ENCODE measurements around the gene CXCL5. TPM values are rescaled to one million over a fixed set of nuclear protein-coding genes. Genes with fewer than 3 reads are reported as not detected.
A peak's percentile ranks its signal among the peaks of the same experiment; 100 is the strongest.

CXCL5 gene
- total and polyA plus RNA-seq, 10 of the 15 experiments (the other 5 are each of a cell fraction or from before 2014, with no cell fraction given), result not detected

DNA sequence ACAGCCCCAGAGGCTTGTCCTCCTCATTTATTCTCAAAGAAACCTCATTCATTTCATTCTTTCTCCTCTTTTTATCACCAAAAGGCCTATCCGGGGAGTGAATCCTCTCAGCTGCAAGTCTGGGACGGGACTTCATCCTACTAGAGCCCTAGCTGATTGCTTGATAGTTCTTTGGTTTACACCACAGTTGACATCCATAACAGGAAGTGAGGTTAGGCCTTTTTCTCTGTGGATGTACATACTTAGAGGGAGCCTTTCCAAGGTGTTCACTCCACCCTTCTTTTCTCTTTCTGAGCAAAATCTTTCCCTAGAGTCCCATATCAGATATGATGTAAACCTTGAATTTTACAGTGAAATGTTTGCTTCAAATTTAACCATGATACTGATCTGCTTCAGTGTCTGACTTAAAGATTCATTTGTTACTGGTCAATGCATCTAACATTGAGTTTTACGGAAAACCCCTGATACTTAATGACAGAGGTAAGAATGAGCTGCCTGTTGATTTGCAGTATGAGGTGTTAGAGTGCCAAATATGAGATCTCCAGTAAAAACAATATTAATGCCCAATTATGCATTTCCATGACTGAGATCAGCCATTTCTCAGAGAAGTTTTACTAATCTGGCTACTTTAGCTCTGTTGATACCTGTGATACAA is 16.8 kb upstream of the CXCL5 start:
- Histone ChIP-seq H3K9ac (ENCODE audit: control insufficient read depth, insufficient read depth, low read length) (no peak overlapping the region), H2AFZ (ENCODE audit: control insufficient read depth, low read depth, low read length) (no peak overlapping the region), H3K36me3 (ENCODE audit: control insufficient read depth in 2 of 2, insufficient read depth in 2 of 2, low read length in 1 of 2) (no peaks in the 10 kb centered on the region), H3K27ac (ENCODE audit: control insufficient read depth, insufficient read depth) (no peak overlapping the region), H3K4me3 (no peak overlapping the region), H3K4me1 (ENCODE audit: control insufficient read depth, insufficient read depth, low read length) (no peaks in the 10 kb centered on the region), H3K79me2 (ENCODE audit: control insufficient read depth, insufficient read depth, low read length) (no peaks in the 10 kb centered on the region), H3K4me2 (ENCODE audit: control insufficient read depth, insufficient read depth) (no peak overlapping the region), H3K9me3 (replicated peaks; ENCODE audit: control insufficient read depth, insufficient read depth, low read length) (no peaks in the 10 kb centered on the region), H4K20me1 (ENCODE audit: control insufficient read depth, insufficient read depth) (no peaks in the 10 kb centered on the region), H3K27me3 (replicated peaks in 1 of 2; ENCODE audit: control insufficient read depth in 2 of 2, insufficient read depth in 2 of 2, low read length in 1 of 2) (no peaks in the 10 kb centered on the region)
- CTCF ChIA-PET, result interaction anchor here (1.0 kb wide), 1 partner anchor 41 kb away, joined by 3 read pairs; no protein-coding TSS in a partner anchor
- SMC1A ChIA-PET (ENCODE audit: uncharacterized antibody, unreplicated experiment), result interaction anchor here (0.9 to 2.4 kb wide), 3 partner anchors 8 to 85 kb away, joined by 3 to 10 read pairs (median 3); no protein-coding TSS in a partner anchor
- RAD21 ChIA-PET (ENCODE audit: unreplicated experiment), result interaction anchor here (0.5 kb wide), 1 partner anchor 346 kb away, joined by 3 read pairs; no protein-coding TSS in a partner anchor
- 32% methylated on average over 3 of the region's 3 CpGs for WGBS (ENCODE audit: insufficient coverage, insufficient replicate concordance, low lambda C conversion rate, missing lambda C conversion rate)
- no peak for FAIRE-seq
- BruUV-seq (replicated peaks), result no TSS peak
- POLR2A ChIA-PET, result no interaction called here
- intact Hi-C loops (cut with micrococcal nuclease; ENCODE audit: unreplicated experiment) (no loop called here), in situ Hi-C loops (cut with MboI) (no loop called here)
- DNase-seq (ENCODE audit: low read depth, low spot score), result no peak
- ATAC-seq, result peak; percentile 53
- TF ChIP-seq LARP7 (IDR thresholded peaks at IDR 0.05), result no peak
- TF ChIP-seq, protein P1, sequence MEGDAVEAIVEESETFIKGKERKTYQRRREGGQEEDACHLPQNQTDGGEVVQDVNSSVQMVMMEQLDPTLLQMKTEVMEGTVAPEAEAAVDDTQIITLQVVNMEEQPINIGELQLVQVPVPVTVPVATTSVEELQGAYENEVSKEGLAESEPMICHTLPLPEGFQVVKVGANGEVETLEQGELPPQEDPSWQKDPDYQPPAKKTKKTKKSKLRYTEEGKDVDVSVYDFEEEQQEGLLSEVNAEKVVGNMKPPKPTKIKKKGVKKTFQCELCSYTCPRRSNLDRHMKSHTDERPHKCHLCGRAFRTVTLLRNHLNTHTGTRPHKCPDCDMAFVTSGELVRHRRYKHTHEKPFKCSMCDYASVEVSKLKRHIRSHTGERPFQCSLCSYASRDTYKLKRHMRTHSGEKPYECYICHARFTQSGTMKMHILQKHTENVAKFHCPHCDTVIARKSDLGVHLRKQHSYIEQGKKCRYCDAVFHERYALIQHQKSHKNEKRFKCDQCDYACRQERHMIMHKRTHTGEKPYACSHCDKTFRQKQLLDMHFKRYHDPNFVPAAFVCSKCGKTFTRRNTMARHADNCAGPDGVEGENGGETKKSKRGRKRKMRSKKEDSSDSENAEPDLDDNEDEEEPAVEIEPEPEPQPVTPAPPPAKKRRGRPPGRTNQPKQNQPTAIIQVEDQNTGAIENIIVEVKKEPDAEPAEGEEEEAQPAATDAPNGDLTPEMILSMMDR (IDR thresholded peaks at IDR 0.05 in 2 of 3, conservative IDR thresholded peaks at IDR 0.05 in 1 of 3; ENCODE audit: control insufficient read depth in 2 of 3, extremely low read depth in 1 of 3, insufficient read depth in 1 of 3, low read depth in 3 of 3, low read length in 3 of 3), result no peak
- TF ChIP-seq ETV6 (conservative IDR thresholded peaks at IDR 0.05 in 1 of 2, IDR thresholded peaks at IDR 0.05 in 1 of 2; ENCODE audit: borderline replicate concordance in 1 of 2, low read depth in 1 of 2), result no peak
- TF ChIP-seq, protein P2, sequence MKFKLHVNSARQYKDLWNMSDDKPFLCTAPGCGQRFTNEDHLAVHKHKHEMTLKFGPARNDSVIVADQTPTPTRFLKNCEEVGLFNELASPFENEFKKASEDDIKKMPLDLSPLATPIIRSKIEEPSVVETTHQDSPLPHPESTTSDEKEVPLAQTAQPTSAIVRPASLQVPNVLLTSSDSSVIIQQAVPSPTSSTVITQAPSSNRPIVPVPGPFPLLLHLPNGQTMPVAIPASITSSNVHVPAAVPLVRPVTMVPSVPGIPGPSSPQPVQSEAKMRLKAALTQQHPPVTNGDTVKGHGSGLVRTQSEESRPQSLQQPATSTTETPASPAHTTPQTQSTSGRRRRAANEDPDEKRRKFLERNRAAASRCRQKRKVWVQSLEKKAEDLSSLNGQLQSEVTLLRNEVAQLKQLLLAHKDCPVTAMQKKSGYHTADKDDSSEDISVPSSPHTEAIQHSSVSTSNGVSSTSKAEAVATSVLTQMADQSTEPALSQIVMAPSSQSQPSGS (IDR thresholded peaks at IDR 0.05; ENCODE audit: low read length), result no peak
- no peak for TF ChIP-seq CHD2 (IDR thresholded peaks at IDR 0.05; ENCODE audit: borderline replicate concordance, low read depth, low read length)
- no peak for TF ChIP-seq FOXK2 (IDR thresholded peaks at IDR 0.05)
- no peak for TF ChIP-seq SIX5 (IDR thresholded peaks at IDR 0.05; ENCODE audit: low read depth, low read length, severe bottlenecking)
- no peak for TF ChIP-seq HDGF (IDR thresholded peaks at IDR 0.05)
- no peak for TF ChIP-seq NR2C1 (IDR thresholded peaks at IDR 0.05)
- TF ChIP-seq TARDBP (IDR thresholded peaks at IDR 0.05; ENCODE audit: borderline replicate concordance), result no peak
- TF ChIP-seq, protein P3, sequence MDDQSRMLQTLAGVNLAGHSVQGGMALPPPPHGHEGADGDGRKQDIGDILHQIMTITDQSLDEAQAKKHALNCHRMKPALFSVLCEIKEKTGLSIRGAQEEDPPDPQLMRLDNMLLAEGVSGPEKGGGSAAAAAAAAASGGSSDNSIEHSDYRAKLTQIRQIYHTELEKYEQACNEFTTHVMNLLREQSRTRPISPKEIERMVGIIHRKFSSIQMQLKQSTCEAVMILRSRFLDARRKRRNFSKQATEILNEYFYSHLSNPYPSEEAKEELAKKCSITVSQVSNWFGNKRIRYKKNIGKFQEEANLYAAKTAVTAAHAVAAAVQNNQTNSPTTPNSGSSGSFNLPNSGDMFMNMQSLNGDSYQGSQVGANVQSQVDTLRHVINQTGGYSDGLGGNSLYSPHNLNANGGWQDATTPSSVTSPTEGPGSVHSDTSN (IDR thresholded peaks at IDR 0.05; ENCODE audit: insufficient replicate concordance, low read depth, low read length), result no peak
- no peak for TF ChIP-seq SREBF2 (IDR thresholded peaks at IDR 0.05; ENCODE audit: low read length)
- TF ChIP-seq, protein P4, sequence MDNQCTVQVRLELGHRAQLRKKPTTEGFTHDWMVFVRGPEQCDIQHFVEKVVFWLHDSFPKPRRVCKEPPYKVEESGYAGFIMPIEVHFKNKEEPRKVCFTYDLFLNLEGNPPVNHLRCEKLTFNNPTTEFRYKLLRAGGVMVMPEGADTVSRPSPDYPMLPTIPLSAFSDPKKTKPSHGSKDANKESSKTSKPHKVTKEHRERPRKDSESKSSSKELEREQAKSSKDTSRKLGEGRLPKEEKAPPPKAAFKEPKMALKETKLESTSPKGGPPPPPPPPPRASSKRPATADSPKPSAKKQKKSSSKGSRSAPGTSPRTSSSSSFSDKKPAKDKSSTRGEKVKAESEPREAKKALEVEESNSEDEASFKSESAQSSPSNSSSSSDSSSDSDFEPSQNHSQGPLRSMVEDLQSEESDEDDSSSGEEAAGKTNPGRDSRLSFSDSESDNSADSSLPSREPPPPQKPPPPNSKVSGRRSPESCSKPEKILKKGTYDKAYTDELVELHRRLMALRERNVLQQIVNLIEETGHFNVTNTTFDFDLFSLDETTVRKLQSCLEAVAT (IDR thresholded peaks at IDR 0.05), result no peak
- TF ChIP-seq KAT2A (conservative IDR thresholded peaks at IDR 0.05; ENCODE audit: control insufficient read depth, low read depth, low read length), result no peak
- TF ChIP-seq, protein P5, sequence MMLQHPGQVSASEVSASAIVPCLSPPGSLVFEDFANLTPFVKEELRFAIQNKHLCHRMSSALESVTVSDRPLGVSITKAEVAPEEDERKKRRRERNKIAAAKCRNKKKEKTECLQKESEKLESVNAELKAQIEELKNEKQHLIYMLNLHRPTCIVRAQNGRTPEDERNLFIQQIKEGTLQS (IDR thresholded peaks at IDR 0.05; ENCODE audit: borderline replicate concordance, extremely low read depth, low read depth, low read length), result no peak
- TF ChIP-seq TAF1 (IDR thresholded peaks at IDR 0.05; ENCODE audit: borderline replicate concordance, low read depth, low read length), result no peak

All from GM12878 (cell line).